ENCODE data around the gene EFNA5.

Gene EFNA5

GRCh38 chr5:107672211-107673038 lies 1.7 kb upstream of the EFNA5 start:
- peak; percentile 66 for DNase-seq

GRCh38 chr5:107671742-107672210 lies 1.0 kb upstream of the EFNA5 start:
- no peak for DNase-seq

DNA sequence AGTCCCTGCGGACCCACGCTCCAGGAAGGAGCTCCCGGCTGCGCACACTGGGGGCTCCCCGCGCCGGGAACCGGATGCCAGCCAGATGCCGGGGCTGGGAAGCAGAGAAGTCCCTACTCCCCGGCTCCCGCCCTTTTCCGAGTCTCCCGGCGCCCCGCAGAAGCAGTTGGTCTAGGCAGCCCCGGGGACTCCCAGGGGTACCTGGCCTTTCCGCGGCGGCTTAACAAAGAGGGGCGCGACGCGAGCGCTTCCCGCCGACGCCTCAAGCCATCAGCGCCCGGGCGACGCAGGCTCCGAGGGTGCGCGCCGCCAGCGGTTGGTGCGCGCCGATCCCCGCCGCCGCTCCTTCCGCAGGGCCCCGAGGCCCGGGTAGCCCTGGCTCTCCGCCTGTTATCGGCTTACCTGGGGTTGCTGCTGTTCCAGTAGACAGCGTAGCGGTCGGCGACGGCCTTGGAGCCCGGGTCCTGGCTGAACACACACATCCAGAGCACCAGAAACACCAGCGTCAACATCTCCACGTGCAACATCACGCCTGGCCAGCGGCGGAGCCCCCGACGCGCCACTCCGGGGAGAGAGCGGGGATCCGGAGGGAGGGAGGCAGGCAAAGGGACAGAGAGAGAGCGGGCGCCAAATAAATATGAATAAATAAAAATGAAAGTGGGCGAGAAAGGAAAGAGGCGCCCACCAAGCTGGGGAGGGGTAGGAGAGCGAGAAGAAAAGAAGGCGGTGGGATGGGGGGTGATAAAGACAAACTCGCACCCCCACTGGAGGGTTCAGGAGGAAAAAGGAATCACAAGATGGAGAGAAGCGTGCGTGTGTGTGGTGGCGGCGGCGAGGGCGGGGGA lies 428 bp downstream of the EFNA5 start:
- peak; percentile 23 for DNase-seq

- DNase-seq: no peak
Observed at GRCh38 chr5:107669096-107670031, 1.4 kb downstream of the EFNA5 start.

GRCh38 chr5:107668154-107669095 lies 2.3 kb downstream of the EFNA5 start:
- no peak for DNase-seq

GRCh38 chr5:107666051-107666655 lies 4.6 kb downstream of the EFNA5 start:
- no peak for DNase-seq

- DNase-seq: no peak
Observed at GRCh38 chr5:107665036-107665570, 5.6 kb downstream of the EFNA5 start.

DNA sequence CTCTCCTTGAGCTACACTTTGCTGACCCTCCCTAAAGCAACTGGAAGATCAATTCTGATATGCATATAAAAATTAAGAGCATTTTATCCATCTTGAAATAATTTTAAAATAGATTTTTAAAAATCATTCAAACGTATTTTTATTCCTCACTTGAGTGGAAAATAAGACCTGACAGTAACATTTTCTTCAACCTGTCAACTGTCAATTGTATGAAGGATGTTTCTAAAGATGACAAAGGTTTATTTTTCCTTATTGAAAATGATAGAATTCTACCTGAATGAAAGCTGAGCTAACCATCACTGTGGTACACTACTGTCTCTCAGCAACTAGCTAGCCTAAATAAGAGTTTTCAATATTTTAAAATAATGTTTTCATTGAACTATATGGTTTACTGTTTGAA lies 7.0 kb downstream of the EFNA5 start:
- DNase-seq: no peak

DNA sequence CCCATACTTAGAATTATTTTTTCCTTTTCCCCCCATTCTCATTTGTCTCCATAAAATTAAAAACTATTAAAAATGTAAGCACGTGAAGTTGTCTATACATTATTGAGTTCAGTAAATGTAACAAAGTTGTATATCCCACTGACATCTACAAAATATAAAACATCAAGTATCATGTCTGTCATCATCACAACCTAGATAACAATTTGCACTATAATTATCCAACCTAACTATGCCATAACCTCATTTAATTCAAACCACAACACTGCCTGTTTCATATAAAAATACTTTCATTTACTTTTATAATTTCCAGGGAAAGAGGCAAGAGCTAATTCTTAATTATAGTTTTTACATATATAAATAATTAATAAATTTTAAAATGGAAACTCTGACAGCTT lies 9.1 kb downstream of the EFNA5 start:
- DNase-seq: no peak

GRCh38 chr5:107661038-107661649 lies 9.6 kb downstream of the EFNA5 start:
- no peak for DNase-seq

DNA sequence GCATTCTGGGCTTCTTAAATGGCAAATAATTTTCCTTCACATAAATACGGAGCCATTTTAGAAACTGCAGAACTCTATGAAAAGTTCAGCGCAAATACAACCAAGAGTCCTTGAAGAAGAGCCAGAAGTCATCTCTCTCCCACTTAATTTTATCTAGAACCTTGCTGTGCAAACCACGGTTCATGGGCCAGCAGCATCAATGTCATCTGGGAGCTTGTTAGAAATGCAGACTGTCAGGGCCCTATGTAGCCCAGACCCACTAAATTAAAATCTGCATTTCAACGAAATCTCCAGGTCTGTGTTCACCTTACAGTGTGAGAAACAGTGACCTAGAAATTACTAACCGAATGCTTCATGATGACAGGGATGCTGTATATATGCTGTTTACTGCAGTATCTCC lies 12.2 kb downstream of the EFNA5 start:
- DNase-seq: no peak

DNA sequence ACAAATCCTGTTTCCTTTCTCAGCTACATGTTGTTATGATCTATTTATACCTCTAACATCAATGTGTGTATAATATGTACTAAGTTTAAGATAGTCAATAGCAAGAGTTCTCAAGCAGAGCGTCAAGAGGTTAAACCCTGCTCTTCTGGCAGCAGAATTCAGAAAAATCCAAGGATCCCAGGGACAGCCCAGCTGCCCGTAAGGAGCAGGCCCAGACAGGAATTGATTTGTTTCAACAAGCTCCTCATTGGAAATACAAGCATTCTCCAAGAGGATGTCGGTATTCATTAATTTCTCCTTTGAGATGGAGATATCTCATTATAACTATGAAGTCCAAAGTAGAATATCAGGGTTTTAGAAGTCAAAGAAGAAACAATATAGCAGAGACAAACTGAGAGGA lies 14.9 kb downstream of the EFNA5 start:
- DNase-seq: no peak

DNA sequence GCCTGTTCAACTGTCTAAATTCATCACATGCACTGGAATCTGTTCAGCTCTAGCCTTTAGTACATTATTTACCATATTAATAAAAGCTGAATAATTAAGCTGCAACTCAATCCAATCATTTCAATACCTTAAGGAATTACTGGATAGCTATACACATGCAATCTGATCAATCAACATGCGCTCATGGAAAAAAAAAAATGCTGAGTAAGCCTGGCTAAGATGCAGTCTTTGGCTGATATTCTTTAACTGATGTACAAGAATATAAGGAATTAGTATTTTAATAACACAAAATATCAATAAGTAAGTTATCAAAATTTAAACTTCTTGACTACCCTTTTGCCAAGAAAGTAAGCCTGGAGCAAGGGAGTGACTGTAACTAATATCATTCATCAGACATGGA lies 15.9 kb downstream of the EFNA5 start:
- DNase-seq: no peak

- DNase-seq: no peak
Observed at GRCh38 chr5:107653685-107654084, 17.1 kb downstream of the EFNA5 start.

DNA sequence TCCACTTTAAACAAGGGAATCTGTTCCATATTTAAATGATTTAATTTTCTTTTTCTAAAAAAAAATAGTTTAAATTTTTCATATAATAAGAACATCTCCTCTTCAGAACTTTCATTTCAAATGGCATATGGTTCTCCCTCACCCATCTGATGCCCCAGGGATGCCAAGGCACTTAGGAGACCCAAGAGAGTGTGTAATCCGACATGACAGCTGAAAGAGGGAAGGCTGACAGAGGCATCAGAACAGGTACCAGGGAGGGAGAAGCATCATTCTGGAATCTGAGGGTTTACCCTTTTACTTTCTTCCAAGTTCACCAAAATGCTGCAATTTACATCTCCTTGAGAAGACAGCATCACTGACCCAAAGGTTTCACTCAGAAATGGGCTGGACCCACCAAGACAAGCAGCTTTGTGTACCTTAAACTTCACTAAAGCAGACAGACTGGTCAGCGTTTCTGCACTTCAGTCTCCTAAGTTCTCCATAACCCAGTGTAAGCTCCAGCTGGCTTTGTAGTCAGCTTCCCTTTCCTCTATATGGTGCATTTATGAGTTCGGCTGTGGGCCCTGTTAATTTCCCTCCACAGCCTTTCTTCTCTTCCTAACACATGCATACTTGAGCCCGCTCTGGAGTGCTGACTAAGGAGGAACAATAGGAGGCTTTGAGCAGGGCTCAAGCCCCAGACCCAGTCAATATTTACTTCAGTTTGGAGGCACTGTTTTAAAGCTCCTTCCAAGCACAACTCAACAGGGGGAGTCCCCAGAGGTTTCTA lies 17.7 kb downstream of the EFNA5 start:
- DNase-seq: peak; percentile 1

DNA sequence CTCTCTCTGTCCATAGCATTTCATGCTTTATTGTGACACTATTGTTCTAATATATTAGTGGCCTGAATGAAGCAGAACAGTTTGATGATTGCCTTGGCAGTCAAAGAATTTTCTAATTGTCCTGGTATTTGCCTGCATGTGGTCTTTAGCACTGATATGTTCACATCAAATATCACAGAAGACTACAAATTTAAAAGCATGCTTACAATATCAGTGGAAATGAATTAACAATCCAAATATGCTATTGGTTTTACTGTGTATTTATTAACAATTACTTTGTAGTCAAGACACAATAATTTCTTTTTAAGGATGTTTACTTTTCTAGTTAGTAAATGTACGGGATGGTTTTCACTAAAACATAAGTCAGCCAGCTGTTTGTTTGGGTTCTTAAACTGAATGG lies 18.3 kb downstream of the EFNA5 start:
- DNase-seq: no peak

DNA sequence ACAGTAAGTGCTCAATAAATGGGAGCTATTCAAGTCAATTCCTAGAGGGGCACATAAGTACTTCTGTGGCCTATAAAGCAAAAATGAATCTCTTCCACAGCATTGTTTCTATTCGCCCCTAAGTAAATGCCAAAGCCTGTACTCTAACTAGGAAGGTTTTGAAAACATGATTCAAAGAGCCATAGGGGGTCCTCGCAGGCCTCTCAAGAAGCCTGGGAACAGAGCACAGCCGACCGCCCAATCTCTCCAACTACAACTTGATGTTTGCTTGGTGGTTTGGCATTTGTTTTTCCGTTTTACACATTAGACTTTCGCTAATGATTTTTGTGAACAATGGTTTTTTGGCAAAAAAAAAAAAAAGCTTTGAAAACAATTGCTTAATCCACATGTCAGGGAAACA lies 19.4 kb downstream of the EFNA5 start:
- DNase-seq: no peak

GRCh38 chr5:107646418-107646817 lies 24.3 kb downstream of the EFNA5 start:
- DNase-seq: no peak

DNA sequence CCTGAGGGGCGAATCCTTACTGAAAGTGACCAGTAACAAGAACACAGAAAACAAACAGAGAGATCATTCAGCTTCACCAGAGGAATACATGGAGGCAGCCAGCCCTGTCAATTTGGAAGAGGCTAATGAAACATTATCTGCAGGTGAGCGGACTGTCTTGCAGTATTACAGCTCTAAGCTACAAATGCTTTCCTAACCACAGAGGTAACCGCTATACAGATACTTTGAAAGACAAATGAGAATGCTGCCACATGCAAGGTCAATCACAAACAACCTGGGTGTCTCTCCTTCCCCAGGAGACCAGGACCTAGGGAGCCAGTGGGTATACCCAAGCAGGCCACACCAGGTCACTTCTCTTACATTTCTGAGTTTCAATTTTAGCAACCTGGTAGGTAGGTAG lies 30.2 kb downstream of the EFNA5 start:
- DNase-seq: no peak

DNA sequence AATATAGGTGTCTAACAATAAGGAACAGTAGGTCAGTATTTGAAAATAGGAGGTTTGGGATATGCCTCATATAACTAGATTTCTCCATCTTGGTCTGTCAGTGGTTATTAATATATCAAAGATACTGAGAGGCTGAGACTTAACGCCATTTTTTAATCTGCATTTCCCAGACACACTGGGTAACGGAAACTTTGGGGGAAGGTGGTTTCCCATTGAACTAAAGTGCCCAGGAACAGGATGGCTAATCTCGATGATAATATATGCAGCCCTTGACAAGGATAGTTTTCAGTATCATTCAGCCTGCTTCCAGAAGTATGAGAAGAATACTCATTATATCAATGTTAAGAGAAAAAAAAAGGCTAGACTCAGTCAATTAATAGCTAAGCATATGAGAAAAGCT lies 30.7 kb downstream of the EFNA5 start:
- DNase-seq: no peak

Measured in NCI-H510A (cell line).